ENCODE data around the gene SP140L. TPM values are rescaled to one million over a fixed set of nuclear protein-coding genes. Genes with fewer than 3 reads are reported as not detected.
"Not testable (repeated sequence)": the region's sequence is repeated elsewhere in the genome, so short reads cannot be mapped to it uniquely, and the experiment has no call there.

Gene SP140L
- total and polyA plus RNA-seq, 4 donors: 2.9 to 8.0 (median 3.9) TPM

GRCh38 chr2:230425377-230425776, 98.4 kb downstream of the SP140L start:
- H3K36me3 ChIP-seq (ENCODE audit: control insufficient read depth, insufficient read depth, low read length): no peaks in the 10 kb centered on the region
- no peak overlapping the region for H3K27ac ChIP-seq (ENCODE audit: low read depth, low read length)
- no peaks in the 10 kb centered on the region for H3K27me3 ChIP-seq (ENCODE audit: control insufficient read depth, insufficient read depth, low read length)
- no peak overlapping the region for H3K4me3 ChIP-seq (ENCODE audit: low read depth, low read length)
- no peaks in the 10 kb centered on the region for H3K4me1 ChIP-seq (ENCODE audit: control insufficient read depth, insufficient read depth, low read length)
- DNase-seq (ENCODE audit: low read depth in 4 of 6, low spot score in 6 of 6): no peak
- no peaks in the 10 kb centered on the region for H3K9me3 ChIP-seq (ENCODE audit: control insufficient read depth, insufficient read depth, low read length)
- WGBS (ENCODE audit: insufficient coverage): no CpG with 5 or more reads among the region's 1 CpG

GRCh38 chr2:230429513-230429912, 102.5 kb downstream of the SP140L start:
- H3K27me3 ChIP-seq (ENCODE audit: control insufficient read depth, insufficient read depth, low read length): no peaks in the 10 kb centered on the region
- no peaks in the 10 kb centered on the region for H3K36me3 ChIP-seq (ENCODE audit: control insufficient read depth, insufficient read depth, low read length)
- no peak overlapping the region for H3K27ac ChIP-seq (ENCODE audit: low read depth, low read length)
- H3K9me3 ChIP-seq (ENCODE audit: control insufficient read depth, insufficient read depth, low read length): no peaks in the 10 kb centered on the region
- H3K4me1 ChIP-seq (ENCODE audit: control insufficient read depth, insufficient read depth, low read length): no peaks in the 10 kb centered on the region
- DNase-seq (ENCODE audit: low read depth in 4 of 6, low spot score in 6 of 6): no peak
- H3K4me3 ChIP-seq (ENCODE audit: low read depth, low read length): no peak overlapping the region

- Histone ChIP-seq H3K27ac (ENCODE audit: low read depth, low read length) (no peak overlapping the region), H3K9me3 (ENCODE audit: control insufficient read depth, insufficient read depth, low read length) (peaks cover 2% of the 10 kb centered on the region), H3K4me1 (ENCODE audit: control insufficient read depth, insufficient read depth, low read length) (no peaks in the 10 kb centered on the region), H3K27me3 (ENCODE audit: control insufficient read depth, insufficient read depth, low read length) (no peaks in the 10 kb centered on the region), H3K36me3 (ENCODE audit: control insufficient read depth, insufficient read depth, low read length) (no peaks in the 10 kb centered on the region), H3K4me3 (ENCODE audit: low read depth, low read length) (no peak overlapping the region)
- WGBS (ENCODE audit: insufficient coverage): 100% methylated on average over 1 of the region's 1 CpG
- DNase-seq (ENCODE audit: low read depth in 4 of 6, low spot score in 6 of 6): no peak
Observed at GRCh38 chr2:230430957-230431910, 104.2 kb downstream of the SP140L start.

- Histone ChIP-seq H3K4me1 (ENCODE audit: control insufficient read depth, insufficient read depth, low read length) (no peaks in the 10 kb centered on the region), H3K27ac (ENCODE audit: low read depth, low read length) (no peak overlapping the region), H3K36me3 (ENCODE audit: control insufficient read depth, insufficient read depth, low read length) (no peaks in the 10 kb centered on the region), H3K27me3 (ENCODE audit: control insufficient read depth, insufficient read depth, low read length) (no peaks in the 10 kb centered on the region), H3K9me3 (ENCODE audit: control insufficient read depth, insufficient read depth, low read length) (peaks cover 2% of the 10 kb centered on the region), H3K4me3 (ENCODE audit: low read depth, low read length) (no peak overlapping the region)
- no peak for DNase-seq (ENCODE audit: low read depth in 4 of 6, low spot score in 6 of 6)
- WGBS (ENCODE audit: insufficient coverage): 100% methylated on average over 2 of the region's 4 CpGs
Observed at GRCh38 chr2:230434677-230435324, 107.8 kb downstream of the SP140L start.

GRCh38 chr2:230435431-230435830, 108.4 kb downstream of the SP140L start:
- H3K9me3 ChIP-seq (ENCODE audit: control insufficient read depth, insufficient read depth, low read length): peaks cover 2% of the 10 kb centered on the region

GRCh38 chr2:230439121-230439520, 112.1 kb downstream of the SP140L start:
- not testable (repeated sequence) for H3K36me3 ChIP-seq (ENCODE audit: control insufficient read depth, insufficient read depth, low read length); H3K4me3 ChIP-seq (ENCODE audit: low read depth, low read length); DNase-seq (ENCODE audit: low read depth in 4 of 6, low spot score in 6 of 6); H3K9me3 ChIP-seq (ENCODE audit: control insufficient read depth, insufficient read depth, low read length); H3K4me1 ChIP-seq (ENCODE audit: control insufficient read depth, insufficient read depth, low read length); H3K27me3 ChIP-seq (ENCODE audit: control insufficient read depth, insufficient read depth, low read length); H3K27ac ChIP-seq (ENCODE audit: low read depth, low read length)

More at GRCh38 chr2:230435431-230435830, 108.4 kb downstream of the SP140L start:
- no peak overlapping the region for H3K27ac ChIP-seq (ENCODE audit: low read depth, low read length)
- H3K4me1 ChIP-seq (ENCODE audit: control insufficient read depth, insufficient read depth, low read length): no peaks in the 10 kb centered on the region
- no peak for DNase-seq (ENCODE audit: low read depth in 4 of 6, low spot score in 6 of 6)
- WGBS (ENCODE audit: insufficient coverage): 100% methylated on average over 1 of the region's 2 CpGs
- no peak overlapping the region for H3K4me3 ChIP-seq (ENCODE audit: low read depth, low read length)
- H3K36me3 ChIP-seq (ENCODE audit: control insufficient read depth, insufficient read depth, low read length): no peaks in the 10 kb centered on the region
- no peaks in the 10 kb centered on the region for H3K27me3 ChIP-seq (ENCODE audit: control insufficient read depth, insufficient read depth, low read length)

GRCh38 chr2:230439590-230439989, 112.6 kb downstream of the SP140L start:
- Histone ChIP-seq H3K9me3 (ENCODE audit: control insufficient read depth, insufficient read depth, low read length) (peaks cover 2% of the 10 kb centered on the region), H3K36me3 (ENCODE audit: control insufficient read depth, insufficient read depth, low read length) (no peaks in the 10 kb centered on the region), H3K27ac (ENCODE audit: low read depth, low read length) (no peak overlapping the region), H3K4me1 (ENCODE audit: control insufficient read depth, insufficient read depth, low read length) (no peaks in the 10 kb centered on the region), H3K27me3 (ENCODE audit: control insufficient read depth, insufficient read depth, low read length) (no peaks in the 10 kb centered on the region), H3K4me3 (ENCODE audit: low read depth, low read length) (no peak overlapping the region)
- 80% methylated on average over 2 of the region's 2 CpGs for WGBS (ENCODE audit: insufficient coverage)
- DNase-seq (ENCODE audit: low read depth in 4 of 6, low spot score in 6 of 6): no peak

- Histone ChIP-seq H3K27me3 (ENCODE audit: control insufficient read depth, insufficient read depth, low read length) (no peaks in the 10 kb centered on the region), H3K4me3 (ENCODE audit: low read depth, low read length) (no peak overlapping the region), H3K27ac (ENCODE audit: low read depth, low read length) (no peak overlapping the region), H3K4me1 (ENCODE audit: control insufficient read depth, insufficient read depth, low read length) (no peaks in the 10 kb centered on the region), H3K36me3 (ENCODE audit: control insufficient read depth, insufficient read depth, low read length) (no peaks in the 10 kb centered on the region), H3K9me3 (ENCODE audit: control insufficient read depth, insufficient read depth, low read length) (no peaks in the 10 kb centered on the region)
- 63% methylated on average over 1 of the region's 4 CpGs for WGBS (ENCODE audit: insufficient coverage)
- DNase-seq (ENCODE audit: low read depth in 4 of 6, low spot score in 6 of 6): no peak
Observed at GRCh38 chr2:230441227-230441897, 114.4 kb downstream of the SP140L start.

- H3K27me3 ChIP-seq (ENCODE audit: control insufficient read depth, insufficient read depth, low read length): no peaks in the 10 kb centered on the region
- no peak for DNase-seq (ENCODE audit: low read depth in 4 of 6, low spot score in 6 of 6)
- WGBS (ENCODE audit: insufficient coverage): no CpG with 5 or more reads among the region's 2 CpGs
- no peaks in the 10 kb centered on the region for H3K9me3 ChIP-seq (ENCODE audit: control insufficient read depth, insufficient read depth, low read length)
- H3K4me1 ChIP-seq (ENCODE audit: control insufficient read depth, insufficient read depth, low read length): no peaks in the 10 kb centered on the region
- H3K27ac ChIP-seq (ENCODE audit: low read depth, low read length): no peak overlapping the region
- no peaks in the 10 kb centered on the region for H3K36me3 ChIP-seq (ENCODE audit: control insufficient read depth, insufficient read depth, low read length)
- H3K4me3 ChIP-seq (ENCODE audit: low read depth, low read length): no peak overlapping the region
Observed at GRCh38 chr2:230443541-230443940, 116.5 kb downstream of the SP140L start.
